ENCODE data around the gene SNTB2. TPM values are rescaled to one million over a fixed set of nuclear protein-coding genes. Genes with fewer than 3 reads are reported as not detected.

The SNTB2 gene
- total and polyA plus RNA-seq, 2 of the 13 experiments (the other 11 are each of a cell fraction or from before 2014, with no cell fraction given), result 11.5 to 19.2 TPM

- TF ChIP-seq CSRNP1 (CRISPR knock-in tag; IDR thresholded peaks at IDR 0.05) (no peak), ESRRA (CRISPR knock-in tag; IDR thresholded peaks at IDR 0.05; ENCODE audit: low read depth) (no peak)
These were observed 47.5 kb downstream of the SNTB2 start (continued) for GRCh38 chr16:69234460-69234859.

GRCh38 chr16:69236319-69236718 lies 49.4 kb downstream of the SNTB2 start:
- no peaks in the 10 kb centered on the region for H3K9me3 ChIP-seq (ENCODE audit: low read length)
- intact Hi-C loops (cut with micrococcal nuclease; ENCODE audit: unreplicated experiment), result no loop called here
- no peaks in the 10 kb centered on the region for H3K27me3 ChIP-seq (ENCODE audit: control insufficient read depth in 1 of 2, insufficient read depth in 2 of 2, low read length in 2 of 2)
- DNase-seq (ENCODE audit: low spot score), result no peak
- in situ Hi-C loops (cut with HindIII; ENCODE audit: extremely low pct_ligation_motif_present, low pct_unique_long_range_greater_than_20kb), result no loop called here
- no peak for FAIRE-seq
- no peak overlapping the region for H2AFZ ChIP-seq (ENCODE audit: low read length)
- H3K36me3 ChIP-seq (replicated peaks in 1 of 2; ENCODE audit: control insufficient read depth in 1 of 2, insufficient read depth in 2 of 2, low read length in 2 of 2), result peaks cover 0 to 1% of the 10 kb centered on the region in 2 experiments; a peak in 1 of 5 replicates
- ATAC-seq, result no peak
- H3K4me3 ChIP-seq (replicated peaks in 1 of 3; ENCODE audit: insufficient read depth in 1 of 3, low read depth in 2 of 3, low read length in 3 of 3), result no peak overlapping the region
- H4K20me1 ChIP-seq (ENCODE audit: insufficient read depth, low read length), result no peaks in the 10 kb centered on the region
- POLR2A ChIA-PET, result no interaction called here
- no peak overlapping the region for H3K4me2 ChIP-seq (ENCODE audit: low read depth, low read length)
- CTCF ChIA-PET (ENCODE audit: low intra/inter-chr PET ratio, low total read pairs), result no interaction called here
- H3K9ac ChIP-seq (ENCODE audit: insufficient read depth, low read depth, low read length), result no peak overlapping the region
- H3K4me1 ChIP-seq (ENCODE audit: insufficient read depth, low read length), result no peaks in the 10 kb centered on the region
- H3K79me2 ChIP-seq (ENCODE audit: insufficient read depth, low read length), result no peaks in the 10 kb centered on the region
- no TSS peak for BruUV-seq (replicated peaks)
- H3K27ac ChIP-seq (ENCODE audit: extremely low read length, insufficient read depth, low read length), result no peak overlapping the region
- no peak for TF ChIP-seq KMT2A (CRISPR knock-in tag; IDR thresholded peaks at IDR 0.05)
- TF ChIP-seq CREB3 (CRISPR knock-in tag; IDR thresholded peaks at IDR 0.05), result no peak
- TF ChIP-seq TCF7 (IDR thresholded peaks at IDR 0.05; ENCODE audit: low read depth), result no peak
- TF ChIP-seq ZNF253 (CRISPR knock-in tag; IDR thresholded peaks at IDR 0.05; ENCODE audit: borderline replicate concordance), result no peak
- no peak for TF ChIP-seq ZNF776 (CRISPR knock-in tag; IDR thresholded peaks at IDR 0.05)
- TF ChIP-seq ZNF335 (CRISPR knock-in tag; IDR thresholded peaks at IDR 0.05), result no peak
- no peak for TF ChIP-seq IKZF4 (CRISPR knock-in tag; IDR thresholded peaks at IDR 0.05; ENCODE audit: borderline replicate concordance, low read depth, not compliant biosample characterization)
- TF ChIP-seq ZBTB42 (CRISPR knock-in tag; IDR thresholded peaks at IDR 0.05), result no peak
- no peak for TF ChIP-seq ZNF777 (CRISPR knock-in tag; IDR thresholded peaks at IDR 0.05)
- TF ChIP-seq ZNF274 (CRISPR knock-in tag; IDR thresholded peaks at IDR 0.05), result no peak
- no peak for TF ChIP-seq DNMT1 (CRISPR knock-in tag; IDR thresholded peaks at IDR 0.05)
- no peak for TF ChIP-seq JDP2 (CRISPR knock-in tag; IDR thresholded peaks at IDR 0.05; ENCODE audit: borderline replicate concordance)
- TF ChIP-seq NAIF1 (CRISPR knock-in tag; IDR thresholded peaks at IDR 0.05; ENCODE audit: borderline replicate concordance), result no peak
- TF ChIP-seq ZBTB33 (CRISPR knock-in tag; IDR thresholded peaks at IDR 0.05), result no peak
- no peak for TF ChIP-seq ZBTB49 (CRISPR knock-in tag; IDR thresholded peaks at IDR 0.05; ENCODE audit: borderline replicate concordance)
